Endothelial cell (in vitro differentiated cells): ENCODE measurements around the gene DNMT1. TPM values are rescaled to one million over a fixed set of nuclear protein-coding genes. Genes with fewer than 3 reads are reported as not detected.

Source experiments
- DNase-seq: peaks from one replicate; pipeline ENCODE4 v3.0.0; 2021; ENCODE audit warnings: low spot score
- H3K27ac Mint-ChIP-seq: one replicate; pipeline ENCODE4 v1.8.0; 2021; ENCODE audit warnings: mixed read lengths, inconsistent platforms; ENCODE audit not compliant: unreplicated experiment
- H3K27me3 Mint-ChIP-seq: one replicate; pipeline ENCODE4 v1.8.0; 2021; ENCODE audit warnings: mild to moderate bottlenecking, moderate library complexity, mixed read lengths, inconsistent platforms; ENCODE audit not compliant: unreplicated experiment
- H3K36me3 Mint-ChIP-seq: one replicate; pipeline ENCODE4 v1.8.0; 2021; ENCODE audit warnings: mild to moderate bottlenecking, low read depth, mixed read lengths, inconsistent platforms; ENCODE audit not compliant: unreplicated experiment
- H3K4me1 Mint-ChIP-seq: one replicate; pipeline ENCODE4 v1.8.0; 2021; ENCODE audit warnings: mild to moderate bottlenecking, mixed read lengths, inconsistent platforms; ENCODE audit not compliant: unreplicated experiment
- H3K4me3 Mint-ChIP-seq: one replicate; pipeline ENCODE4 v1.8.0; 2021; ENCODE audit warnings: mild to moderate bottlenecking, mixed read lengths, inconsistent platforms; ENCODE audit not compliant: unreplicated experiment
- H3K9me3 Mint-ChIP-seq: one replicate; pipeline ENCODE4 v1.8.0; 2021; ENCODE audit warnings: mixed read lengths, inconsistent platforms; ENCODE audit not compliant: unreplicated experiment
- CTCF ChIP-seq: fragments of 200-600 bp; sonication (generic); IDR thresholded peaks from one replicate; pipeline ENCODE4 v1.5.0; 2021; ENCODE audit warnings: antibody characterized with exemption; ENCODE audit not compliant: unreplicated experiment
- total RNA-seq: library from RNA; stranded (reverse); fragmentation: NEBNext Ultra II Directional; extraction: Animal tissue kit (Norgen Biotek cat#: 25700); gene quantifications from one replicate; pipeline ENCODE4 v1.2.1, GENCODE V29; 2021; ENCODE audit not compliant: unreplicated experiment

The DNMT1 gene
- total RNA-seq, 1 donor from 2014 or later = 119 TPM

GRCh38 chr19:10226376-10227025 lies 31.7 kb upstream of the DNMT1 start:
- peak overlapping the region; percentile 21 for H3K27ac Mint-ChIP-seq
- peaks cover 9% of the 10 kb centered on the region for H3K27me3 Mint-ChIP-seq
- no peak for TF ChIP-seq CTCF
- no peak for DNase-seq
- peaks cover 6% of the 10 kb centered on the region for H3K4me1 Mint-ChIP-seq
- H3K36me3 Mint-ChIP-seq = peaks cover 12% of the 10 kb centered on the region
- H3K4me3 Mint-ChIP-seq = peak overlapping the region; percentile 71
- H3K9me3 Mint-ChIP-seq = no peaks in the 10 kb centered on the region

GRCh38 chr19:10226021-10226375 lies 31.2 kb upstream of the DNMT1 start:
- no peak for DNase-seq
- Mint-ChIP-seq H3K9me3 (no peaks in the 10 kb centered on the region), H3K4me1 (peaks cover 6% of the 10 kb centered on the region), H3K27ac (no peak overlapping the region), H3K27me3 (peaks cover 9% of the 10 kb centered on the region), H3K36me3 (peaks cover 12% of the 10 kb centered on the region), H3K4me3 (no peak overlapping the region)
- no peak for TF ChIP-seq CTCF

- H3K27ac Mint-ChIP-seq = no peak overlapping the region
- H3K4me1 Mint-ChIP-seq = peaks cover 3% of the 10 kb centered on the region
- H3K9me3 Mint-ChIP-seq = no peaks in the 10 kb centered on the region
- peaks cover 4% of the 10 kb centered on the region for H3K27me3 Mint-ChIP-seq
- H3K4me3 Mint-ChIP-seq = no peak overlapping the region
- H3K36me3 Mint-ChIP-seq = peaks cover 9% of the 10 kb centered on the region
- TF ChIP-seq CTCF = no peak
- DNase-seq = no peak
Observed at GRCh38 chr19:10224337-10224736, 29.6 kb upstream of the DNMT1 start.

- Mint-ChIP-seq H3K27me3 (peaks cover 3% of the 10 kb centered on the region), H3K9me3 (no peaks in the 10 kb centered on the region), H3K27ac (no peak overlapping the region), H3K4me1 (peaks cover 3% of the 10 kb centered on the region), H3K4me3 (no peak overlapping the region), H3K36me3 (peaks cover 9% of the 10 kb centered on the region)
- DNase-seq = no peak
- no peak for TF ChIP-seq CTCF
Observed at GRCh38 chr19:10223488-10224213, 28.9 kb upstream of the DNMT1 start.
